DMS153 treated with DMSO at 0.1 percent for 48 hours (cell line): ENCODE data around the gene ALG12.
A peak's percentile ranks its signal among the peaks of the same experiment; 100 is the strongest.

ENCODE experiments used
- DNase-seq: peaks from one replicate; lab custom pipeline; 2025; ENCODE audit not compliant: unreplicated experiment; lab: John Stamatoyannopoulos, UW

Gene ALG12

GRCh38 chr22:49913446-49913845 is 4.8 kb downstream of the ALG12 start:
- no peak for DNase-seq

GRCh38 chr22:49913026-49913425 is 5.2 kb downstream of the ALG12 start:
- DNase-seq: no peak

- DNase-seq: no peak
These were observed 6.2 kb downstream of the ALG12 start for GRCh38 chr22:49911881-49912625.

GRCh38 chr22:49910229-49911155 is 7.7 kb downstream of the ALG12 start:
- no peak for DNase-seq

DNA sequence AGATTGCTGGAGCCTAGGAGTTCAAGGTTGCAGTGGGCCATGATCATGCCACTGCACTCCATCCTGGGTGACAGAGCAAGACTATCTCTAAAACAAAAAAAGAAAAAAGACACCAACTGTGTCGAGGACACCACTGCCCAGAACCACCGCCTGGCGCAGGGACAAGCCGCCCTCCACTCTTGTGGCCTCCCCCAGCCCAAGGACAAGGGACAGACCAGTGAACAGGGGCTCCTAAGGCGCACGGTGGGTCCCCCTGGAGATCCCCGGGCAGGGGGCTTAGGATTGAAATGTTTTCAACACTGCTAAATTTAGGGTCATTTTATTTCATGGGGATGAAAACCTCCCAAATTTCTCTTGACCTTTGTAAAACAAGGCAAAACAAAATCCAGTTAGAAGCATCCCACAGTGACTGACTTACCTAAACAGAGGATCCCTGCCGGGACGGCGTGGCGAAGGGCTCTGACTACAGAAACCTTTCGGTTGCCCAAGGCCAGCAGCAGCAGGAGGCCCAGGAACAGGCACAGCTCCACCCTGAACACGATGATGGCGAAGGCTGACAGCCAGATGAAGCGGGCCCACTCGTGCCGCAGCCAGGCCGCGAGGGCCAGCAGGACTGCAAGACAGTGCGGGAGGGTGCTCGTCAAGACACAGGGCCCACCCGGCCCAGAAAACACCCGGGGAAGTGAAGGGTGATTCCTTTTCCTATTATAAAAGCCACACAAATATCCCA is 8.6 kb downstream of the ALG12 start:
- no peak for DNase-seq

GRCh38 chr22:49907807-49908206 is 10.4 kb downstream of the ALG12 start:
- DNase-seq: no peak

- DNase-seq: no peak
These were observed 11.4 kb downstream of the ALG12 start for GRCh38 chr22:49906799-49907290.

GRCh38 chr22:49906071-49906798 is 12.0 kb downstream of the ALG12 start:
- DNase-seq: no peak

DNA sequence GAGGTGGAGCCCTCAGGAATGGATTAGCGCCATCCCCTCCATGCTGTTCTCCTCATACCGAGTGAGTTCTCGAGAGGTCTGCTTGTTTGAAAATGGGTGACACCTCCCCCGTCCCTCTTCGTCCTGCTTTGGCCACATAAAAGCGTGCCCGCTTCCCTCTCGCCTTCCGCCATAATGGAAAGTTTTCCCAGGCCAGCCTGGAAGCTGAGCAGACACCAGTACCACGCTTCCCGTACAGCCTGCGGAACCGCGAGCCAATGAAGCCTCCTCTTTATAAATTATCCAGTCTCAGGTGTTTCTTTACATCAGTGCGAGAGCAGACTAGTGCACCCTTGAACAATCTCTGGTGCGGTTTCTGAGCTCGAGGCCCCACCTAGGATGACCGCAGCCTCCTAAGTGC is 12.8 kb downstream of the ALG12 start:
- no peak for DNase-seq

DNA sequence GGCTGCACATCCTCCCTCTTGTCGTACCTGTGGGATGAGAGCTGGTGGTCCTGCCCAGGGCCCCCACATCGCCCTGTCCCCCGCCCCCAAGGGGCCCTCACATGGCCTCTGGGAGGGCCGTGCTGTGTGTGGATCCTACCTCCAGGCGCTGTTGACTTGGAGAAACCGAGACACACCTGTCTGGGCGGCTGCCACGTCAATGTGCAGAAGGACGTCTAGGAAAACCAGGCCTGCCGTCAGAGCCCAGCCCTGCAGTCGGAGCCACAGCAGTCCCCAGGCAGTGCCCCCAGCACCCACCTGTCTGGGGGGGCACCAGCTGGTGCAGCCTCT is 14.2 kb downstream of the ALG12 start:
- no peak for DNase-seq

GRCh38 chr22:49903322-49904039 is 14.8 kb downstream of the ALG12 start:
- DNase-seq: peak; percentile 11

GRCh38 chr22:49901457-49901856 is 16.8 kb downstream of the ALG12 start:
- no peak for DNase-seq

GRCh38 chr22:49900441-49901230 is 17.6 kb downstream of the ALG12 start:
- no peak for DNase-seq

GRCh38 chr22:49899530-49899929 is 18.7 kb downstream of the ALG12 start:
- DNase-seq: no peak

DNA sequence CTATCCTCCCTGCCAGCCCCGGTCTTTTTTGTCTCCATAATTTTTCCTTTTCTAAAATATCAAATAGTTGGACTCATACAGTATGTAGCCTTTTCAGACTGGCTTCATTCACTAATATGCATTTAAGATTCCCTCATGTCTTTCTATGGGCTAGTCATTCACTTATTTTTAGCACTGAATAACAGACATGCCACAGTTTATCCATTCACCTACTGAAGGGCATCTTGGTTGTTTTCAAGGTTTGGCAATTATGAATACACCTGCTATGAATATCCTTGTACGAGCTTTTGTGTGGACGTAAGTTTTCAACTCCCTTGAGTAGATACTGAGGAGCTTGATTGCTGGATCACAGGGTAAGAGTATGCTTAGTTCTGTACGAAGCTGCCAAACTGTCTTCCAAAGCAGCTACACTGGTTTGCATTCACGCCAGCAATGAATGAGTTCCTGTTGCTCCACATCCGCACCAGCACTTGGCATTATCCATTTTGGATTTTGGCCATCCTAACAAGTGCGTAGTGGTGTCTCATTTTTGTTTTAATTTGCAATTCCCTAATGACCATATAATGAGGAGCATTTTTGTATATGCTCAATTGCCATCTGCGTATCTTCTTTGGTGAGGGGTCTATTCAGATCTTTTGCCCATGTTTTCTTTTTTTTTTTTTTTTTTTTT is 21.1 kb downstream of the ALG12 start:
- no peak for DNase-seq

DNA sequence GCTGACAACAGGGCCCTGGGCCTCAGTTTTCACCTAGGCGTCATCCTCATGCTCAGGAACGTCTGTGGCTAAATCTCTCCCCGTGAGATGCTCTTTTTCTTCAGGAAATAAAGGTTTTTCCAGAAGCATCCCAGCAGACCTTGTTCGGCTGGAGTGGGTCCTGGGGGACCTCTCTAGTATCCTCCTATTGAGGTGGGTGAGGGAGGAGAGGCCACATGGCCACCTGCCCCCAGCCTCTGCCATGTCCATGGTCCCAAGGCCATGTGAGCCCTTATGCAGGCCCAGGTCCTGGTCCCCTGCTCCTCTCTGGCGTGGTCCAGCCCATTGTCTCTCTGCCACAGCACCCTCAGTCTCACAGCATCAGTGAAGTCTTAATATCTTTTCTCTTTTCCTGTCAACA is 22.0 kb downstream of the ALG12 start:
- no peak for DNase-seq

- DNase-seq: no peak
These were observed 23.8 kb downstream of the ALG12 start for GRCh38 chr22:49894322-49895054.

DNA sequence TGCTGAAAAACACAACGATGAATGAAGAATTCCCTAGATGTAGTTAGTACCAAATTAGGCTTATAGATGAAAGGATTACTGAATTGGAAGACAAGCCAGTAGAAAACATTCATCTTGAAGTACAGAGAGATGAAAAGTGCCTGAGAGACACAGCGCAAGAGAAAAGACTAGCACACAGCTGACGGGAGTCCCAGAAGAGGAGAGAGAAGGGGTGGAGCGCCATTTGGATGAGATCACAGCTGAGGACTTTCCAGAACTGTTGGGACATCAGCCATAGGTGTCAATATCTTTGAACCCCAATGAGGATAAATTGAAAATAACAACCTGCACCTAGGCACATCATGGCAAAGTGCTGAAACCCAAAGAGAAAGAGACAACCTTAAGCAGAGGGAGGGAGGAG is 25.2 kb downstream of the ALG12 start:
- DNase-seq: no peak
